GM12878 (cell line): ENCODE measurements around the gene IQCH. TPM values are rescaled to one million over a fixed set of nuclear protein-coding genes. Genes with fewer than 3 reads are reported as not detected.

Source experiments
- CBFB ChIP-seq: IDR thresholded peaks from 2 replicates; pipeline ENCODE4 v1.6.1; 2016; ENCODE audit warnings: antibody characterized with exemption, low read depth
- ETV6 ChIP-seq, 2 experiments: fragments of 450-650 bp in 1 of 2; IDR thresholded peaks in 1 of 2; conservative IDR thresholded peaks in 1 of 2; 2 replicates each; pipeline ENCODE4 v1.6.1; 2014; ENCODE audit warnings: antibody characterized with exemption in 1 of 2, borderline replicate concordance in 1 of 2, low read depth in 1 of 2, mild to moderate bottlenecking in 1 of 2, moderate library complexity in 1 of 2
- FOS ChIP-seq: IDR thresholded peaks from 3 replicates; pipeline ENCODE4 v1.6.1; 2011; ENCODE audit warnings: borderline replicate concordance; ENCODE audit not compliant: insufficient read length; ENCODE audit errors: extremely low read depth
- GATAD2B ChIP-seq: fragments of 450-650 bp; conservative IDR thresholded peaks from 2 replicates; pipeline ENCODE4 v1.6.1; 2017; ENCODE audit warnings: low read depth, mild to moderate bottlenecking, moderate library complexity
- HDAC2 ChIP-seq: fragments of 200-600 bp; sonication (generic); IDR thresholded peaks from 2 replicates; pipeline ENCODE4 v1.6.1; 2017
- HDAC6 ChIP-seq: fragments of 200-600 bp; sonication (generic); IDR thresholded peaks from one replicate; pipeline ENCODE4 v1.8.0; 2017; ENCODE audit warnings: antibody characterized with exemption; ENCODE audit not compliant: unreplicated experiment
- HDGF ChIP-seq: fragments of 450-650 bp; IDR thresholded peaks from 2 replicates; pipeline ENCODE4 v1.6.1; 2016; ENCODE audit warnings: antibody characterized with exemption
- IRF4 ChIP-seq: IDR thresholded peaks from 2 replicates; pipeline ENCODE4 v1.6.1; 2011; ENCODE audit warnings: low read depth, low read length
- PAX5 ChIP-seq: IDR thresholded peaks from 2 replicates; pipeline ENCODE4 v1.6.1; 2011; ENCODE audit warnings: low read depth, low read length, borderline replicate concordance
- PAX8 ChIP-seq: fragments of 450-650 bp; IDR thresholded peaks from 2 replicates; pipeline ENCODE4 v1.6.1; 2017; ENCODE audit warnings: mild to moderate bottlenecking, moderate library complexity
- PML ChIP-seq: IDR thresholded peaks from 2 replicates; pipeline ENCODE4 v1.6.1; 2012; ENCODE audit warnings: low read length, inconsistent platforms
- RUNX3 ChIP-seq: IDR thresholded peaks from 2 replicates; pipeline ENCODE4 v1.6.1; 2012; ENCODE audit warnings: low read length, inconsistent platforms
- TCF7 ChIP-seq: IDR thresholded peaks from 2 replicates; pipeline ENCODE4 v1.6.1; 2014; ENCODE audit warnings: antibody characterized with exemption, borderline replicate concordance
- polyA plus RNA-seq, 11 experiments: library from polyadenylated mRNA; depleted of rRNA in 4 of 11; unstranded in 6 of 11; stranded (reverse) in 5 of 11; fragments of >200 nt; fragmentation: Nextera tagmentation in 4 of 11; fragmentation: Illumina TruSeq in 1 of 11; extraction: Ambion mirVana in 4 of 11; extraction: Trizol in 1 of 11; gene quantifications; 1 replicate in 1 of 11; 2 replicates in 10 of 11; pipeline versions ENCODE4 v1.2.1 to v1.2.3, GENCODE V29; 2011 to 2016; ENCODE audit warnings: inconsistent platforms in 2 of 11, missing spikeins in 2 of 11, low read depth in 1 of 11
- total RNA-seq, 4 experiments: library from RNA; depleted of rRNA in 3 of 4; stranded (reverse); fragments of >200 nt in 3 of 4; fragmentation: Illumina TruSeq in 1 of 4; extraction: Trizol in 1 of 4; gene quantifications; 2 replicates each; pipeline versions ENCODE4 v1.2.1 to v1.2.3, GENCODE V29; 2013 to 2021
- TF ChIP-seq, protein P1 (sequence below): fragments of 450-650 bp; IDR thresholded peaks from 2 replicates; pipeline ENCODE4 v1.6.1; 2016; ENCODE audit warnings: mild to moderate bottlenecking
- TF ChIP-seq, protein P2 (sequence below): fragments of 450-650 bp; IDR thresholded peaks from 2 replicates; pipeline ENCODE4 v1.6.1; 2018; ENCODE audit warnings: mild to moderate bottlenecking, low read depth, moderate library complexity; ENCODE audit not compliant: partially characterized antibody
- TF ChIP-seq, protein P3 (sequence below): IDR thresholded peaks from 2 replicates; pipeline ENCODE4 v1.6.1; 2011; ENCODE audit warnings: borderline replicate concordance, low read depth, mild to moderate bottlenecking, moderate library complexity, low read length; ENCODE audit not compliant: insufficient read depth, poor library complexity, severe bottlenecking
- TF ChIP-seq, protein P4 (sequence below): fragments of 450-650 bp; formaldehyde crosslinking; IDR thresholded peaks from 2 replicates; pipeline ENCODE4 v1.5.0; 2022; ENCODE audit warnings: mild to moderate bottlenecking, missing genetic modification characterization

The IQCH gene
- total and polyA plus RNA-seq, 10 of the 15 experiments (the other 5 are each of a cell fraction or from before 2014, with no cell fraction given): 0.29 to 1.3 (median 0.99) TPM

DNA sequence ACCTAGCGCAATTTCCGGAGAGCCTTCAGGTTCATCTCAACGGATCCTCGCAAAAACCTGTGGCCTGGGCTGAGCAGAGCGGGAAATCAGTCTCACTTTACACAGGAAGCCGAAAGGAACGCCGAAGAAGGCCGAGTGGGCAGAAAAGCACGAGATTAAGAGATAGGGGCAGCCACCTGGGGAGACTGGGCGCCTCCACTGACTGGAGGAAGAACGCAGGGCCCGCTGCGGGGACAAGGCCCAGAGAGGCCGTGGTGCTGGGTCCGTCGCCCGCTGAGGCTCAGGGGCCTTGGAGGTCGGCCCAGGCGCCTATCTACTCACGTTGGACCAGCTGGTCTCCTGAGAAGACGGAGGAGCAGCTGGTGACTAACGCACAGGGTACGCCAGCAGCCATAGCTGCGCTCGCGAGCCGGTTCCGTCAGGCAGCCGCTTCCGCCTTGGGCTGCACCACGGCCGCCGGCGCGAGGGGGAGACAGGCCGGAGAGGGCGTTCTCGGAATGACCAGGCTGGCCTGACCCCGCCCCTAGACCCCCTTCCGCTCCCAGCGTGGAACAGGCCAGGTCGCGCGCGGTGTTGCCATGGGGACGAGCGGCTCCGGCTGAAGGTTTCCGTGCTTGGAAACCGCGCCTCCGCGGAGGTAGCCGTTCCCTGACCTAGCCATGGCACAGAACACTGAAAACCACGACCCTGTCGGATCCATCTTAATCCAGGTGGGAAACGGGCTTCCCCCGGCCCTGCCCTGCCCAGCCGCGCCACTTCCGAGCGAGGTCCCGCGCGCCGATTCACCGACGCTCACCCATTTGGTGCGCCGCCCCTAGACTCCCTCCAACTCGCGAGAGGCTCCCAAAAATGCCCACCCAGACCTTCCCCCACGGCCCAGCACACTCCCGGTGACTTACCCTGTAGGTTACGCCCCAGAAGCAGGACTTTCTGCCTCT, at the start of gene IQCH, which contains the start of gene AAGAB (continued):
- TF ChIP-seq, protein P1, sequence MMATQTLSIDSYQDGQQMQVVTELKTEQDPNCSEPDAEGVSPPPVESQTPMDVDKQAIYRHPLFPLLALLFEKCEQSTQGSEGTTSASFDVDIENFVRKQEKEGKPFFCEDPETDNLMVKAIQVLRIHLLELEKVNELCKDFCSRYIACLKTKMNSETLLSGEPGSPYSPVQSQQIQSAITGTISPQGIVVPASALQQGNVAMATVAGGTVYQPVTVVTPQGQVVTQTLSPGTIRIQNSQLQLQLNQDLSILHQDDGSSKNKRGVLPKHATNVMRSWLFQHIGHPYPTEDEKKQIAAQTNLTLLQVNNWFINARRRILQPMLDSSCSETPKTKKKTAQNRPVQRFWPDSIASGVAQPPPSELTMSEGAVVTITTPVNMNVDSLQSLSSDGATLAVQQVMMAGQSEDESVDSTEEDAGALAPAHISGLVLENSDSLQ: no peak; the same call in 1 of the 2 replicates
- 0 out of 2 replicates have a peak, but pooled peaks have one; percentile 18 for TF ChIP-seq IRF4
- TF ChIP-seq, protein P2, sequence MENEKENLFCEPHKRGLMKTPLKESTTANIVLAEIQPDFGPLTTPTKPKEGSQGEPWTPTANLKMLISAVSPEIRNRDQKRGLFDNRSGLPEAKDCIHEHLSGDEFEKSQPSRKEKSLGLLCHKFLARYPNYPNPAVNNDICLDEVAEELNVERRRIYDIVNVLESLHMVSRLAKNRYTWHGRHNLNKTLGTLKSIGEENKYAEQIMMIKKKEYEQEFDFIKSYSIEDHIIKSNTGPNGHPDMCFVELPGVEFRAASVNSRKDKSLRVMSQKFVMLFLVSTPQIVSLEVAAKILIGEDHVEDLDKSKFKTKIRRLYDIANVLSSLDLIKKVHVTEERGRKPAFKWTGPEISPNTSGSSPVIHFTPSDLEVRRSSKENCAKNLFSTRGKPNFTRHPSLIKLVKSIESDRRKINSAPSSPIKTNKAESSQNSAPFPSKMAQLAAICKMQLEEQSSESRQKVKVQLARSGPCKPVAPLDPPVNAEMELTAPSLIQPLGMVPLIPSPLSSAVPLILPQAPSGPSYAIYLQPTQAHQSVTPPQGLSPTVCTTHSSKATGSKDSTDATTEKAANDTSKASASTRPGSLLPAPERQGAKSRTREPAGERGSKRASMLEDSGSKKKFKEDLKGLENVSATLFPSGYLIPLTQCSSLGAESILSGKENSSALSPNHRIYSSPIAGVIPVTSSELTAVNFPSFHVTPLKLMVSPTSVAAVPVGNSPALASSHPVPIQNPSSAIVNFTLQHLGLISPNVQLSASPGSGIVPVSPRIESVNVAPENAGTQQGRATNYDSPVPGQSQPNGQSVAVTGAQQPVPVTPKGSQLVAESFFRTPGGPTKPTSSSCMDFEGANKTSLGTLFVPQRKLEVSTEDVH: no peak
- no peak for TF ChIP-seq HDAC2
- TF ChIP-seq, protein P3, sequence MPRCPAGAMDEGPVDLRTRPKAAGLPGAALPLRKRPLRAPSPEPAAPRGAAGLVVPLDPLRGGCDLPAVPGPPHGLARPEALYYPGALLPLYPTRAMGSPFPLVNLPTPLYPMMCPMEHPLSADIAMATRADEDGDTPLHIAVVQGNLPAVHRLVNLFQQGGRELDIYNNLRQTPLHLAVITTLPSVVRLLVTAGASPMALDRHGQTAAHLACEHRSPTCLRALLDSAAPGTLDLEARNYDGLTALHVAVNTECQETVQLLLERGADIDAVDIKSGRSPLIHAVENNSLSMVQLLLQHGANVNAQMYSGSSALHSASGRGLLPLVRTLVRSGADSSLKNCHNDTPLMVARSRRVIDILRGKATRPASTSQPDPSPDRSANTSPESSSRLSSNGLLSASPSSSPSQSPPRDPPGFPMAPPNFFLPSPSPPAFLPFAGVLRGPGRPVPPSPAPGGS: no peak
- TF ChIP-seq, protein P4, sequence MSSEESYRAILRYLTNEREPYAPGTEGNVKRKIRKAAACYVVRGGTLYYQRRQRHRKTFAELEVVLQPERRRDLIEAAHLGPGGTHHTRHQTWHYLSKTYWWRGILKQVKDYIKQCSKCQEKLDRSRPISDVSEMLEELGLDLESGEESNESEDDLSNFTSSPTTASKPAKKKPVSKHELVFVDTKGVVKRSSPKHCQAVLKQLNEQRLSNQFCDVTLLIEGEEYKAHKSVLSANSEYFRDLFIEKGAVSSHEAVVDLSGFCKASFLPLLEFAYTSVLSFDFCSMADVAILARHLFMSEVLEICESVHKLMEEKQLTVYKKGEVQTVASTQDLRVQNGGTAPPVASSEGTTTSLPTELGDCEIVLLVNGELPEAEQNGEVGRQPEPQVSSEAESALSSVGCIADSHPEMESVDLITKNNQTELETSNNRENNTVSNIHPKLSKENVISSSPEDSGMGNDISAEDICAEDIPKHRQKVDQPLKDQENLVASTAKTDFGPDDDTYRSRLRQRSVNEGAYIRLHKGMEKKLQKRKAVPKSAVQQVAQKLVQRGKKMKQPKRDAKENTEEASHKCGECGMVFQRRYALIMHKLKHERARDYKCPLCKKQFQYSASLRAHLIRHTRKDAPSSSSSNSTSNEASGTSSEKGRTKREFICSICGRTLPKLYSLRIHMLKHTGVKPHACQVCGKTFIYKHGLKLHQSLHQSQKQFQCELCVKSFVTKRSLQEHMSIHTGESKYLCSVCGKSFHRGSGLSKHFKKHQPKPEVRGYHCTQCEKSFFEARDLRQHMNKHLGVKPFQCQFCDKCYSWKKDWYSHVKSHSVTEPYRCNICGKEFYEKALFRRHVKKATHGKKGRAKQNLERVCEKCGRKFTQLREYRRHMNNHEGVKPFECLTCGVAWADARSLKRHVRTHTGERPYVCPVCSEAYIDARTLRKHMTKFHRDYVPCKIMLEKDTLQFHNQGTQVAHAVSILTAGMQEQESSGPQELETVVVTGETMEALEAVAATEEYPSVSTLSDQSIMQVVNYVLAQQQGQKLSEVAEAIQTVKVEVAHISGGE: no peak
- TF ChIP-seq RUNX3: peak; percentile 51
- TF ChIP-seq PML: 0 out of 2 replicates have a peak, but pooled peaks have one; percentile 54
- TF ChIP-seq GATAD2B: peak; percentile 79
- no peak for TF ChIP-seq FOS
- TF ChIP-seq HDAC6: no peak
- TF ChIP-seq TCF7: no peak
- TF ChIP-seq PAX8: no peak
- peak; percentile 59 for TF ChIP-seq CBFB
- 0 out of 2 replicates have a peak, but pooled peaks have one; percentile 62 for TF ChIP-seq PAX5
- TF ChIP-seq HDGF: no peak; the same call in none of the 2 replicates
- TF ChIP-seq ETV6 (conservative IDR thresholded peaks at IDR 0.05 in 1 of 2, IDR thresholded peaks at IDR 0.05 in 1 of 2; ENCODE audit: borderline replicate concordance in 1 of 2, low read depth in 1 of 2): no peak
